ENCODE measurements around the gene TUSC7. TPM values are rescaled to one million over a fixed set of nuclear protein-coding genes. Genes with fewer than 3 reads are reported as not detected.

The TUSC7 gene
- total and polyA plus RNA-seq, 2 of the 8 experiments (the other 6 are each of a cell fraction or from before 2014, with no cell fraction given), result not detected

DNA sequence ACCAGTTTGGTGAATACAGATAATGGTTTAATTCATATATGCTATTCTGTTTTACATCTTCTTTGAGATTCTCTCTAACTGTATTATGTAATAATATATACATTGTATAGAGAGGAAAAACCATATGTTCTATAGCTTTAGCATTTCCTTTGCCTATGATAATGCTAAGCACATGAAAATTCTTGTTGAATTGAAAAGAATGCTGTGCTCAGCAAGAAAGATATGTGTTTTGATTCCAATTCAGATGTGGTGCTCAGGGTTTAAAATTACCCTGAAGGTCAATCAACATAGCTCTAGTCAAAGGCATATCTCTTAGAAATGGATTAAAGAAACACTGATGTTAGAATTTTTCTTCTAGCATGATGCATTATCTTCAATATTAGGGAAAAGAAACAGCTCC, 8.5 kb upstream of the TUSC7 start:
- no peaks in the 10 kb centered on the region for H3K27me3 ChIP-seq (replicated peaks in 1 of 4; ENCODE audit: control insufficient read depth in 3 of 4, extremely low read depth in 1 of 4, insufficient read depth in 3 of 4, low read length in 3 of 4)
- H3K4me1 ChIP-seq (replicated peaks in 1 of 4; ENCODE audit: control insufficient read depth in 3 of 4, insufficient read depth in 4 of 4, low read length in 3 of 4), result peaks cover 0 to 2% (median 1%) of the 10 kb centered on the region in 4 experiments; a peak in 1 of 7 replicates
- no peak overlapping the region for H3K56ac ChIP-seq (replicated peaks; ENCODE audit: insufficient read length, low read depth, low read length)
- H3K36me3 ChIP-seq (ENCODE audit: control insufficient read depth in 2 of 4, insufficient read depth in 4 of 4, low read length in 3 of 4), result no peaks in the 10 kb centered on the region
- H3K14ac ChIP-seq (ENCODE audit: insufficient read length), result no peak overlapping the region
- H2BK120ac ChIP-seq (replicated peaks; ENCODE audit: low read depth, low read length), result no peak overlapping the region
- H4K20me1 ChIP-seq (replicated peaks in 1 of 2; ENCODE audit: control insufficient read depth in 1 of 2, insufficient read depth in 2 of 2, low read length in 2 of 2), result no peaks in the 10 kb centered on the region
- no peak overlapping the region for H2BK15ac ChIP-seq (ENCODE audit: low read length)
- H3K9me3 ChIP-seq (ENCODE audit: insufficient read depth in 2 of 2, low read depth in 1 of 2, low read length in 1 of 2), result no peaks in the 10 kb centered on the region
- no peak for DNase-seq (ENCODE audit: low read depth in 1 of 2, low spot score in 2 of 2)
- H2BK5ac ChIP-seq (ENCODE audit: low read depth, low read length), result no peak overlapping the region
- H4K8ac ChIP-seq (ENCODE audit: extremely low read depth, insufficient read depth, low read length), result no peak overlapping the region
- H3K79me1 ChIP-seq (ENCODE audit: low read depth, low read length), result no peaks in the 10 kb centered on the region
- TF ChIP-seq MAFK (IDR thresholded peaks at IDR 0.05; ENCODE audit: low read depth, low read length) (0 out of 2 replicates have a peak, but pooled peaks have one; percentile 15), ZNF274 (IDR thresholded peaks at IDR 0.05; ENCODE audit: borderline replicate concordance, extremely low read depth, low read length) (no peak)
- no peak overlapping the region for H2AK5ac ChIP-seq (ENCODE audit: low read depth, low read length)
- CTCF ChIA-PET (ENCODE audit: partially characterized antibody), result no interaction called here
- no peak overlapping the region for H2AFZ ChIP-seq (ENCODE audit: low read length)
- no peak overlapping the region for H2BK12ac ChIP-seq (ENCODE audit: low read depth, low read length)
- POLR2A ChIA-PET (ENCODE audit: partially characterized antibody), result no interaction called here
- no peak overlapping the region for H3K4ac ChIP-seq (replicated peaks; ENCODE audit: insufficient read length, low read depth, low read length)
- FAIRE-seq, result no peak
- no peaks in the 10 kb centered on the region for H3K79me2 ChIP-seq (ENCODE audit: control insufficient read depth in 1 of 2, insufficient read depth in 2 of 2, low read length in 2 of 2)
- H3K4me3 ChIP-seq (ENCODE audit: extremely low read depth in 1 of 4, insufficient read depth in 2 of 4, low read depth in 3 of 4, low read length in 4 of 4), result no peak overlapping the region
- H3K4me2 ChIP-seq (ENCODE audit: insufficient read depth in 1 of 2, low read depth in 2 of 2, low read length in 2 of 2), result no peak overlapping the region
- H4K91ac ChIP-seq (replicated peaks; ENCODE audit: insufficient read length, low read length), result no peak overlapping the region
- H3K27ac ChIP-seq (ENCODE audit: low read depth, low read length), result no peak overlapping the region
- H3K23ac ChIP-seq (ENCODE audit: insufficient read length), result no peak overlapping the region
- H2BK20ac ChIP-seq (ENCODE audit: low read length), result no peak overlapping the region
- H3K23me2 ChIP-seq (ENCODE audit: low read depth, low read length), result no peaks in the 10 kb centered on the region; the same call in 1 of the 2 replicates
- no peak overlapping the region for H4K5ac ChIP-seq (ENCODE audit: insufficient read length, low read depth, low read length)
- H3K18ac ChIP-seq (ENCODE audit: extremely low read depth, low read length), result no peak overlapping the region
- no peak overlapping the region for H3K9ac ChIP-seq (replicated peaks in 1 of 4; ENCODE audit: extremely low read depth in 1 of 4, low read depth in 3 of 4, low read length in 3 of 4)
